AG04450 (cell line): ENCODE measurements around the gene PARD3B. TPM values are rescaled to one million over a fixed set of nuclear protein-coding genes. Genes with fewer than 3 reads are reported as not detected.

Experiments used
- CTCF ChIA-PET: fragments of 300-600, 350-600 bp; formaldehyde crosslinking; extraction: SDS; loops from one replicate; lab custom pipeline; 2022; ENCODE audit warnings: antibody characterized with exemption, inconsistent platforms; lab: Charles Lee
- POLR2A ChIA-PET: fragments of 350-600 bp; formaldehyde crosslinking; extraction: SDS; loops from one replicate; lab custom pipeline; 2021; ENCODE audit warnings: antibody characterized with exemption, inconsistent platforms; lab: Yijun Ruan, JAX
- DNase-seq: peaks from one replicate; pipeline ENCODE4 v3.0.0-alpha.2; 2011; ENCODE audit warnings: low read depth, low spot score
- H3K27ac ChIP-seq: one replicate; pipeline ENCODE4 v1.5.1; 2012; ENCODE audit warnings: low read depth, low read length, control low read depth
- H3K27me3 ChIP-seq: one replicate; pipeline ENCODE4 v1.6.0; 2012; ENCODE audit warnings: low read length; ENCODE audit not compliant: control insufficient read depth, insufficient read depth
- H3K4me3 ChIP-seq: 2 replicates; pipeline ENCODE4 v1.5.1; 2011; ENCODE audit warnings: mild to moderate bottlenecking, low read depth, low read length, control low read depth
- H3K9me3 ChIP-seq: 2 replicates; pipeline ENCODE4 v1.5.1; 2012; ENCODE audit warnings: low read length; ENCODE audit not compliant: control insufficient read depth, insufficient read depth
- polyA minus RNA-seq: library from RNA; depleted of rRNA, polyadenylated mRNA; stranded (reverse); fragments of >200 nt; gene quantifications from 2 replicates; pipeline ENCODE4 v1.2.3, GENCODE V29; 2011; rRNA and poly(A)+ RNA removed
- polyA plus RNA-seq: library from polyadenylated mRNA; depleted of rRNA; stranded (reverse); fragments of >200 nt; gene quantifications from 2 replicates; pipeline ENCODE4 v1.2.3, GENCODE V29; 2011; rRNA removed
- TF ChIP-seq, protein P1 (sequence below): IDR thresholded peaks from 2 replicates; pipeline ENCODE4 v1.5.1; 2011; ENCODE audit warnings: low read depth, low read length, control low read depth, inconsistent platforms

PARD3B gene, protein sequence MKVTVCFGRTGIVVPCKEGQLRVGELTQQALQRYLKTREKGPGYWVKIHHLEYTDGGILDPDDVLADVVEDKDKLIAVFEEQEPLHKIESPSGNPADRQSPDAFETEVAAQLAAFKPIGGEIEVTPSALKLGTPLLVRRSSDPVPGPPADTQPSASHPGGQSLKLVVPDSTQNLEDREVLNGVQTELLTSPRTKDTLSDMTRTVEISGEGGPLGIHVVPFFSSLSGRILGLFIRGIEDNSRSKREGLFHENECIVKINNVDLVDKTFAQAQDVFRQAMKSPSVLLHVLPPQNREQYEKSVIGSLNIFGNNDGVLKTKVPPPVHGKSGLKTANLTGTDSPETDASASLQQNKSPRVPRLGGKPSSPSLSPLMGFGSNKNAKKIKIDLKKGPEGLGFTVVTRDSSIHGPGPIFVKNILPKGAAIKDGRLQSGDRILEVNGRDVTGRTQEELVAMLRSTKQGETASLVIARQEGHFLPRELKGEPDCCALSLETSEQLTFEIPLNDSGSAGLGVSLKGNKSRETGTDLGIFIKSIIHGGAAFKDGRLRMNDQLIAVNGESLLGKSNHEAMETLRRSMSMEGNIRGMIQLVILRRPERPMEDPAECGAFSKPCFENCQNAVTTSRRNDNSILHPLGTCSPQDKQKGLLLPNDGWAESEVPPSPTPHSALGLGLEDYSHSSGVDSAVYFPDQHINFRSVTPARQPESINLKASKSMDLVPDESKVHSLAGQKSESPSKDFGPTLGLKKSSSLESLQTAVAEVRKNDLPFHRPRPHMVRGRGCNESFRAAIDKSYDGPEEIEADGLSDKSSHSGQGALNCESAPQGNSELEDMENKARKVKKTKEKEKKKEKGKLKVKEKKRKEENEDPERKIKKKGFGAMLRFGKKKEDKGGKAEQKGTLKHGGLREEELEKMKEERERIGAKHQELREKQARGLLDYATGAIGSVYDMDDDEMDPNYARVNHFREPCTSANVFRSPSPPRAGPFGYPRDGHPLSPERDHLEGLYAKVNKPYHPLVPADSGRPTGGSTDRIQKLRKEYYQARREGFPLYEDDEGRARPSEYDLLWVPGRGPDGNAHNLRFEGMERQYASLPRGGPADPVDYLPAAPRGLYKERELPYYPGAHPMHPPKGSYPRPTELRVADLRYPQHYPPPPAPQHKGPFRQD (N-terminal part only)
- polyA plus RNA-seq (8.5 and 9.2 TPM in 2 replicates), polyA minus RNA-seq (23.4 and 27.1 TPM in 2 replicates)

DNA sequence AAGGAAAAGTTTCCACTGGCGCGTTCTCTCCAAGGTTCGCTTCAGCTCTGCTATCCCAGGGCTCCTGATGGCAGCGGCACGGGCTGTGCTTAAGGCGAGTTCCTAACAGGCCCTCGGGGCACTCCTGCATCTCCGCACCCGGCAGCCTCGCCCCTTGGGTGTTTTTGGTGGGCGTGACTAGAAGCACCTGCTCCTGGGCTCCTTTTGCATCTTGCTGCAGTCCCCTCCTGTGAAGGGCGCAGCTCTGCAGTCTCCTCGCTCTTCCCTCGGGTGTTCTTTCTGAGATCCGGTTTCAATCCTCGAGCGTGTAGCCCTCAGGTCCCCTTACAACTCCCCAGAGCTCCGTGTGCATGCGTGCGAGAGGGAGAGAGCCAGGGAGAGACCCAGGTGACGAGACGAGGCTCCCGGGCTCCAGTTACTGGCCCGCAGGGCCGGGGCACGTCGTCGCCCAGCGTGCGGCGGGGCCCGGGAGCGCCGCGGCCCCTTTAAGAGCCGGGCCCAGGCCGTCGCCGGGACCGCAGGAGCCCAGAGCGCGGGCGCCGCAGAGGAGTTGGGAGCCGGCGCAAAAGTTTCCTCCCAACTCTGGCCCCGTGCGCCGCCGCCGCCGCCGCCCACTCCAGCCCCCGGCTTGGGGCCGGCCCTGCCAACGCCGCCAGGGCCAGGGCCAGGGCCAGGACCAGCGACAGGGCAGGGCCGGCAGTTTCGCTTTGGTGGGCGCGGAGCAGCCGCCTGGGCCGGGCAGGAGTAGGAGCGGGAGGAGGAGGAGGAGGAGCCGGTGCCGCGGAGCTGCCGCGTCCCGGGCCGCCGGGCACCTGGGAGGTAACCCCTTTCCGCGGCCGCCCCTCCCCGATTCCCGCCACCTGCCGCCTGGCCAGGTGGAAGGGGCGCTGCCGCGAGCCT lies at the start of gene PARD3B:
Gene PARD3B, plus strand, starts transcription at position 515 of the 900 bp plus-strand sequence. CDS start 525 bp downstream, outside the sequence.
- Histone ChIP-seq H3K9me3 (no peaks in the 10 kb centered on the region), H3K27me3 (no peaks in the 10 kb centered on the region), H3K27ac (peak within 1 kb of the TSS; percentile 69), H3K4me3 (peak within 1 kb of the TSS; percentile 83)
- DNase-seq, result no peak
- TF ChIP-seq, protein P1, sequence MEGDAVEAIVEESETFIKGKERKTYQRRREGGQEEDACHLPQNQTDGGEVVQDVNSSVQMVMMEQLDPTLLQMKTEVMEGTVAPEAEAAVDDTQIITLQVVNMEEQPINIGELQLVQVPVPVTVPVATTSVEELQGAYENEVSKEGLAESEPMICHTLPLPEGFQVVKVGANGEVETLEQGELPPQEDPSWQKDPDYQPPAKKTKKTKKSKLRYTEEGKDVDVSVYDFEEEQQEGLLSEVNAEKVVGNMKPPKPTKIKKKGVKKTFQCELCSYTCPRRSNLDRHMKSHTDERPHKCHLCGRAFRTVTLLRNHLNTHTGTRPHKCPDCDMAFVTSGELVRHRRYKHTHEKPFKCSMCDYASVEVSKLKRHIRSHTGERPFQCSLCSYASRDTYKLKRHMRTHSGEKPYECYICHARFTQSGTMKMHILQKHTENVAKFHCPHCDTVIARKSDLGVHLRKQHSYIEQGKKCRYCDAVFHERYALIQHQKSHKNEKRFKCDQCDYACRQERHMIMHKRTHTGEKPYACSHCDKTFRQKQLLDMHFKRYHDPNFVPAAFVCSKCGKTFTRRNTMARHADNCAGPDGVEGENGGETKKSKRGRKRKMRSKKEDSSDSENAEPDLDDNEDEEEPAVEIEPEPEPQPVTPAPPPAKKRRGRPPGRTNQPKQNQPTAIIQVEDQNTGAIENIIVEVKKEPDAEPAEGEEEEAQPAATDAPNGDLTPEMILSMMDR, result no peak
- ChIA-PET CTCF (interaction anchor here (0.7 to 1.6 kb wide), 2 partner anchors 144 to 285 kb away, joined by 3 to 5 read pairs; no protein-coding TSS in a partner anchor), POLR2A (interaction anchor here (0.7 to 1.0 kb wide), 3 partner anchors 105 to 147 kb away, joined by 3 read pairs; no protein-coding TSS in a partner anchor)

DNA sequence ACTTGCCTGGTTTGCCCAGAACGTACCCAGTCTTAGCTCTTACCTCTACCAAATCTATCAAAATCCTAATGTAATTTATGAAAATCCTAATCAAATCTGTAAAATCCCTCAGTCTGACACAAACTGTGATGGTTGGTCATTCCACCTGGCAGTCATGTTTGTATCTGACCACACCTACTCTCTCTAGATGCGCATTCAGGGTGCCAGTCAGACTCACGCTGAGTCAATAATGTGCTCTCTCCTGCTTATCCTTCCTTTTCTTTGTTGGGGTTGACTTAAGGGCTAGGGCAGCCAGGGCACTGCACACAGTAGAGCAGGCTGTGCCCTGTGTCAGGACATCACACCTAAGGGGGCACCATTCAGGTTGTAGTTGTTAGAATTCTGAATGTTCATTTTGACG lies 48.5 kb upstream of the PARD3B start:
- H3K27me3 ChIP-seq, result no peaks in the 10 kb centered on the region
- CTCF ChIA-PET, result no interaction called here

DNA sequence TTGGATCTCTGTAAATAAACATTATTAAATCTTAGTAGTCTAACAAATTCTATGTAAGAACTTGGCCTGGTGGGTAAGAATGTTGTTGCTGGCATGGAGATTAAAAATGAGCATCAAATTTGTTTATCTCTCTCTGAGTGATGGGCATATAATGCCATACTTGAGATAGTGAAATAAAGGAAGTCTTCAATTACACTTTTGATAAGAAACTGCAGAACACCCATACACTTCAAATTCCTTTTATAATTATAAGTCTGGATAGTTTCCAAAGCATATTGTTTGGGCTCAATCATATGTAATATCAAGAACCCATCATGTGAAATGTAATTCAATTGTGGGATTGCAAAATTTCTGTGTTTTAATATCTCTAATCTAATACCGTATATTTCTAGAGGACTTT lies 47.4 kb upstream of the PARD3B start:
- no peaks in the 10 kb centered on the region for H3K9me3 ChIP-seq
- CTCF ChIA-PET, result no interaction called here
- TF ChIP-seq, protein P1, result no peak
- no peak overlapping the region for H3K4me3 ChIP-seq
- no peak overlapping the region for H3K27ac ChIP-seq
- H3K27me3 ChIP-seq, result no peaks in the 10 kb centered on the region
- DNase-seq, result no peak
- POLR2A ChIA-PET, result no interaction called here

More for the DNA sequence above, 48.5 kb upstream of the PARD3B start:
- POLR2A ChIA-PET, result no interaction called here
- Histone ChIP-seq H3K9me3 (no peaks in the 10 kb centered on the region), H3K27ac (no peak overlapping the region), H3K4me3 (no peak overlapping the region)
- TF ChIP-seq, protein P1, result no peak
- DNase-seq, result no peak

DNA sequence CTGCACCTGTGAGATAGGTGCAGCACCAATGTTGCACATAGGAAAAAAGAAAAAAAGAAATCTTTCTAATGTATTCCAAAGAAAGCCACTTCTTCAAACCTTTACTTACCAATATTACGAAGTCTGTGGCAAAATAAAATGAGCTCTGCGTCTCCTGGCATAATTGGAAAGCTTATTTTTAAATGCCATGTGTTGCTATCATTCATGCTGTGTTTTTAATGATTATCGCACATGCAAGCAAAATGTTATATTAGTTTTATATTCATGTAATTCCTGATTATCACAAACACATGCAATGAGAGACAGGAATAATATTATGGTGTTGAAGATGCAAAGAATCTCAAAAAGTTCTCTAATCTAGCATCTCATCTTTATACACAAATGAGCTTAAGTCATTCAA lies 47.0 kb upstream of the PARD3B start:
- no peak overlapping the region for H3K27ac ChIP-seq
- no peaks in the 10 kb centered on the region for H3K27me3 ChIP-seq
- ChIA-PET POLR2A (no interaction called here), CTCF (no interaction called here)
- no peak overlapping the region for H3K4me3 ChIP-seq
- no peaks in the 10 kb centered on the region for H3K9me3 ChIP-seq
- TF ChIP-seq, protein P1, result no peak
- DNase-seq, result no peak
